ENCODE data around the gene VAMP7. TPM values are rescaled to one million over a fixed set of nuclear protein-coding genes. Genes with fewer than 3 reads are reported as not detected.

The VAMP7 gene
- polyA plus RNA-seq, 1 experiment, result 28.1 TPM

GRCh38 chrX:155988859-155989258, 107.7 kb downstream of the VAMP7 start:
- ChIA-PET CTCF (no interaction called here), POLR2A (no interaction called here)

More at GRCh38 chrX:155988859-155989258, 107.7 kb downstream of the VAMP7 start:
- Histone ChIP-seq H3K27me3 (ENCODE audit: control insufficient read depth, insufficient read depth, low read length) (no peaks in the 10 kb centered on the region), H3K36me3 (ENCODE audit: control insufficient read depth, insufficient read depth, low read length) (no peaks in the 10 kb centered on the region), H3K4me3 (ENCODE audit: low read depth, low read length) (no peak overlapping the region)
- no peak for DNase-seq (ENCODE audit: low read depth)
- no peak for TF ChIP-seq CTCF (IDR thresholded peaks at IDR 0.05; ENCODE audit: insufficient read depth, low read depth, low read length)

Small RNA genes within 50 kb of the gene (small RNA-seq; reads per million reads assigned to genes)
- gene DPH3P2 (ENCODE audit: insufficient read length, low read depth, low replicate concordance), result not detected

Other genes starting within 250 kb of the VAMP7 start
- gene IL9R, start 116.4 kb downstream of the VAMP7 start, polyA plus RNA-seq (2011; rRNA removed), result 0.06 TPM in 1 of 2 replicates, not detected in the other

Measured in BJ (cell line).